H9 (cell line): Measurements from ENCODE around the gene OR6B3. TPM values are rescaled to one million over a fixed set of nuclear protein-coding genes. Genes with fewer than 3 reads are reported as not detected.

Experiments
- DNase-seq: peaks from one replicate; pipeline ENCODE4 v3.0.0-alpha.2; 2017
- H2AFZ ChIP-seq: one replicate; pipeline ENCODE4 v1.6.1; 2013; ENCODE audit warnings: mild to moderate bottlenecking, low read length, control low read depth, moderate library complexity
- H2AK5ac ChIP-seq: 2 replicates; pipeline ENCODE4 v1.6.1; 2013; ENCODE audit warnings: low read length, control low read depth, mixed read lengths; ENCODE audit not compliant: insufficient read length
- H2BK120ac ChIP-seq: one replicate; pipeline ENCODE4 v1.6.1; 2013; ENCODE audit warnings: low read depth, mild to moderate bottlenecking, low read length, control low read depth, inconsistent platforms; ENCODE audit not compliant: poor library complexity, severe bottlenecking
- H2BK12ac ChIP-seq: 2 replicates; pipeline ENCODE4 v1.6.1; 2013; ENCODE audit warnings: low read length, control low read depth, mixed read lengths, low read depth; ENCODE audit not compliant: insufficient read length
- H2BK15ac ChIP-seq: 2 replicates; pipeline ENCODE4 v1.6.1; 2013; ENCODE audit warnings: low read depth, low read length, control low read depth
- H2BK20ac ChIP-seq: one replicate; pipeline ENCODE4 v1.6.1; 2013; ENCODE audit warnings: low read depth, mild to moderate bottlenecking, low read length, control low read depth, inconsistent platforms; ENCODE audit not compliant: poor library complexity, severe bottlenecking
- H2BK5ac ChIP-seq: 2 replicates; pipeline ENCODE4 v1.6.1; 2013; ENCODE audit warnings: low read length, control low read depth, mixed read lengths; ENCODE audit not compliant: insufficient read length
- H3K14ac ChIP-seq: 2 replicates; pipeline ENCODE4 v1.6.1; 2013; ENCODE audit warnings: low read length, control low read depth; ENCODE audit not compliant: insufficient read depth
- H3K18ac ChIP-seq: 2 replicates; pipeline ENCODE4 v1.6.1; 2013; ENCODE audit warnings: low read depth, mild to moderate bottlenecking, mixed read lengths, low read length, control low read depth; ENCODE audit not compliant: insufficient read length
- H3K23ac ChIP-seq: 2 replicates; pipeline ENCODE4 v1.6.1; 2013; ENCODE audit warnings: low read length, control low read depth, mixed read lengths, low read depth; ENCODE audit not compliant: insufficient read length
- H3K23me2 ChIP-seq: 2 replicates; pipeline ENCODE4 v1.6.1; 2013; ENCODE audit warnings: low read depth, mild to moderate bottlenecking, mixed read lengths, low read length, control low read depth; ENCODE audit not compliant: insufficient read length, poor library complexity, severe bottlenecking
- H3K27ac ChIP-seq: 2 replicates; pipeline ENCODE4 v1.5.1; 2013; ENCODE audit warnings: low read length, control low read depth, mixed read lengths, low read depth; ENCODE audit not compliant: insufficient read length
- H3K27me3 ChIP-seq: 2 replicates; pipeline ENCODE4 v1.6.1; 2013; ENCODE audit warnings: low read length, control low read depth, inconsistent platforms; ENCODE audit not compliant: insufficient read depth
- H3K4ac ChIP-seq: 2 replicates; pipeline ENCODE4 v1.6.1; 2013; ENCODE audit warnings: low read depth, mild to moderate bottlenecking, control low read depth, inconsistent platforms, low read length, moderate library complexity
- H3K4me1 ChIP-seq: 2 replicates; pipeline ENCODE4 v1.6.1; 2013; ENCODE audit warnings: low read length, control low read depth, inconsistent platforms; ENCODE audit not compliant: insufficient read depth
- H3K4me2 ChIP-seq: 2 replicates; pipeline ENCODE4 v1.6.1; 2013; ENCODE audit warnings: low read length, control low read depth, mixed read lengths; ENCODE audit not compliant: insufficient read length, insufficient read depth
- H3K56ac ChIP-seq: 2 replicates; pipeline ENCODE4 v1.6.1; 2013; ENCODE audit warnings: low read depth, mild to moderate bottlenecking, mixed read lengths, low read length, control low read depth; ENCODE audit not compliant: insufficient read length
- H3K79me1 ChIP-seq: 2 replicates; pipeline ENCODE4 v1.6.1; 2013; ENCODE audit warnings: low read depth, mild to moderate bottlenecking, moderate library complexity, low read length, control low read depth, inconsistent platforms; ENCODE audit not compliant: insufficient read depth, poor library complexity, severe bottlenecking
- H3K79me2 ChIP-seq: 2 replicates; pipeline ENCODE4 v1.6.1; 2013; ENCODE audit warnings: low read length, control low read depth, inconsistent platforms; ENCODE audit not compliant: insufficient read depth
- H3K9ac ChIP-seq: 2 replicates; pipeline ENCODE4 v1.6.1; 2013; ENCODE audit warnings: low read length, control low read depth, mixed read lengths; ENCODE audit not compliant: insufficient read length; ENCODE audit errors: extremely low read depth
- H3K9me3 ChIP-seq: one replicate; pipeline ENCODE4 v1.6.1; 2013; ENCODE audit warnings: low read depth, low read length, inconsistent platforms; ENCODE audit not compliant: control insufficient read depth
- H3T11ph ChIP-seq: one replicate; pipeline ENCODE4 v1.6.1; 2013; ENCODE audit warnings: mild to moderate bottlenecking, low read length, control low read depth, inconsistent platforms
- H4K20me1 ChIP-seq: one replicate; pipeline ENCODE4 v1.6.1; 2013; ENCODE audit not compliant: control insufficient read depth, insufficient read length, insufficient read depth
- H4K5ac ChIP-seq: 2 replicates; pipeline ENCODE4 v1.6.1; 2013; ENCODE audit warnings: low read depth, mild to moderate bottlenecking, mixed read lengths, low read length, control low read depth; ENCODE audit not compliant: insufficient read length
- H4K8ac ChIP-seq: replicated peaks from 2 replicates; pipeline ENCODE4 v1.6.1; 2013; ENCODE audit warnings: low read length, control low read depth, mixed read lengths, low read depth; ENCODE audit not compliant: insufficient read length
- H4K91ac ChIP-seq: 2 replicates; pipeline ENCODE4 v1.6.1; 2013; ENCODE audit warnings: low read depth, mild to moderate bottlenecking, moderate library complexity, mixed read lengths, low read length, control low read depth; ENCODE audit not compliant: insufficient read length
- H3K27ac Mint-ChIP-seq, 3 experiments: 2 replicates in 2 of 3; 3 replicates in 1 of 3; pipeline ENCODE4 v1.8.0; 2020 to 2021; ENCODE audit warnings: mixed read lengths in 3 of 3, mild to moderate bottlenecking in 1 of 3, moderate library complexity in 1 of 3
- H3K27me3 Mint-ChIP-seq: 2 replicates; pipeline ENCODE4 v1.8.0; 2021; ENCODE audit warnings: low read depth, mild to moderate bottlenecking, moderate library complexity, mixed read lengths
- H3K36me3 Mint-ChIP-seq, 3 experiments: 2 replicates in 2 of 3; 3 replicates in 1 of 3; pipeline ENCODE4 v1.8.0; 2020 to 2021; ENCODE audit warnings: low read depth in 3 of 3, mixed read lengths in 3 of 3; ENCODE audit not compliant: insufficient read depth in 1 of 3
- H3K4me1 Mint-ChIP-seq, 2 experiments: 2 replicates each; pipeline ENCODE4 v1.8.0; 2020; ENCODE audit warnings: mixed read lengths in 2 of 2
- H3K4me3 Mint-ChIP-seq, 2 experiments: 2 replicates in 1 of 2; 3 replicates in 1 of 2; pipeline ENCODE4 v1.8.0; 2020 to 2021; ENCODE audit warnings: mild to moderate bottlenecking in 2 of 2, mixed read lengths in 2 of 2, moderate library complexity in 1 of 2
- H3K9me3 Mint-ChIP-seq, 2 experiments: 2 replicates in 1 of 2; 3 replicates in 1 of 2; pipeline ENCODE4 v1.8.0; 2020; ENCODE audit warnings: mild to moderate bottlenecking in 2 of 2, mixed read lengths in 2 of 2, moderate library complexity in 1 of 2
- CTCF ChIP-seq: fragments of 200-600 bp; sonication (generic); conservative IDR thresholded peaks from 3 replicates; pipeline ENCODE4 v1.8.0; 2021; ENCODE audit warnings: antibody characterized with exemption, mild to moderate bottlenecking
- WGBS: extraction: QIAGEN DNeasy Blood & Tissue Kit; methylation state at CpG from one replicate; pipeline ENCODE4 v1.1.7; 2013; ENCODE audit warnings: missing lambda C conversion rate, low lambda C conversion rate, mixed read lengths; ENCODE audit not compliant: insufficient read length; ENCODE audit errors: extremely low coverage; 5-methylcytosine and 5-hydroxymethylcytosine counted together
- total RNA-seq: library from RNA; stranded (reverse); gene quantifications from 2 replicates; pipeline ENCODE4 v1.2.1, GENCODE V29; 2021

Gene OR6B3
- total RNA-seq, 1 experiment from 2014 or later = not detected

GRCh38 chr2:240024766-240025165 is 28.6 kb downstream of the OR6B3 start:
- H3K18ac ChIP-seq = no peak overlapping the region
- Mint-ChIP-seq H3K9me3 (peaks cover 0 to 3% of the 10 kb centered on the region in 2 experiments; a peak in 1 of 5 replicates), H3K27me3 (peaks cover 27% of the 10 kb centered on the region), H3K36me3 (peaks cover 12 to 17% (median 17%) of the 10 kb centered on the region in 3 experiments), H3K4me1 (peaks cover 11 to 12% of the 10 kb centered on the region in 2 experiments), H3K27ac (peak overlapping the region; percentile 42 to 93 (median 92); a peak in 4 of 7 replicates), H3K4me3 (peak overlapping the region; percentile 95 to 97)
- peak overlapping the region; percentile 67 for H3K9ac ChIP-seq
- no peak overlapping the region for H3K56ac ChIP-seq
- H3K9me3 ChIP-seq = no peaks in the 10 kb centered on the region
- no peak overlapping the region for H4K5ac ChIP-seq
- no peak for TF ChIP-seq CTCF
- H2BK12ac ChIP-seq = no peak overlapping the region
- no peak overlapping the region for H2BK20ac ChIP-seq
- H2AK5ac ChIP-seq = no peak overlapping the region
- peaks cover 6% of the 10 kb centered on the region for H3K79me1 ChIP-seq
- no peak overlapping the region for H3T11ph ChIP-seq
- no peak overlapping the region for H3K4ac ChIP-seq
- peaks cover 3% of the 10 kb centered on the region for H3K23me2 ChIP-seq
- H4K8ac ChIP-seq = no peak overlapping the region
- H2BK120ac ChIP-seq = no peak overlapping the region
- no peak overlapping the region for H3K14ac ChIP-seq
- no peak overlapping the region for H2AFZ ChIP-seq
- no CpG with 5 or more reads among the region's 22 CpGs for WGBS
- peaks cover 15% of the 10 kb centered on the region; the same call in 1 of the 2 replicates for H3K79me2 ChIP-seq
- H3K27ac ChIP-seq = no peak overlapping the region
- no peak for DNase-seq
- H3K27me3 ChIP-seq = no peaks in the 10 kb centered on the region; the same call in 1 of the 2 replicates
- H2BK15ac ChIP-seq = no peak overlapping the region
- H4K91ac ChIP-seq = no peak overlapping the region
- H2BK5ac ChIP-seq = no peak overlapping the region
- no peaks in the 10 kb centered on the region for H4K20me1 ChIP-seq
- peak overlapping the region; percentile 88 for H3K4me2 ChIP-seq
- H3K23ac ChIP-seq = no peak overlapping the region
- no peaks in the 10 kb centered on the region for H3K4me1 ChIP-seq
